ENCODE measurements around the gene PPM1E. TPM values are rescaled to one million over a fixed set of nuclear protein-coding genes. Genes with fewer than 3 reads are reported as not detected.

The PPM1E gene
- total RNA-seq, 1 experiment from 2014 or later = 0.09 TPM

DNA sequence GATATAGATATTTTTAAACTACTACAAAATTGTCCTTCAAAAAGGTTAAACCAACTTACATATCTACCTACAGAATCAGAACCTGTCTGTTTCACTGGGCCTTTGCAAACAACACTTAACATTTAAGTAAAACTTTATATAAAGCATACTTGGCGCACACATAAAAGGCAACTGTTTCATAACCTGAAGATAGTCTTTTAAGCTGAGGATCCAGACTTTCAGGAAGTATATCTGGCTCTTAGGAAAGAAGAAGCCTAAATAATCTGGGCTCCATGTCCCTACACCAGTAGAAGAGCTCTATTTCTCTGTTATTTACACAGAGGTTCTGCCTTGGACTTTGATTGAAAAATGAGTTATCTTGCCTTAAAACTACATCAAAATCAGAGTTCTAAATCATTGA lies 275.2 kb downstream of the PPM1E start:
- H3K9me3 Mint-ChIP-seq (ENCODE audit: low read depth, unreplicated experiment) = no peaks in the 10 kb centered on the region
- H3K4me1 Mint-ChIP-seq (ENCODE audit: low read depth, unreplicated experiment) = no peaks in the 10 kb centered on the region
- no peak overlapping the region for H3K4me3 Mint-ChIP-seq (ENCODE audit: low read depth, unreplicated experiment)
- intact Hi-C loops (cut with micrococcal nuclease; ENCODE audit: unreplicated experiment) = no loop called here
- CTCF ChIA-PET = no interaction called here
- no peak for TF ChIP-seq CTCF (IDR thresholded peaks at IDR 0.05; ENCODE audit: unreplicated experiment)
- no peak for DNase-seq
- H3K36me3 Mint-ChIP-seq (ENCODE audit: insufficient read depth, unreplicated experiment) = no peaks in the 10 kb centered on the region
- no peaks in the 10 kb centered on the region for H3K27me3 Mint-ChIP-seq (ENCODE audit: unreplicated experiment)
- no peak overlapping the region for H3K27ac Mint-ChIP-seq (ENCODE audit: unreplicated experiment)
- no TSS peak for BruUV-seq (replicated peaks)

Other genes starting within 250 kb of the PPM1E start
- gene MTMR4, start 241.2 kb upstream of the PPM1E start, total RNA-seq (2022) = 28.2 and 33.5 TPM in 2 replicates
- 0.07 TPM in 2 replicates for gene TEX14, start 63.8 kb upstream of the PPM1E start, total RNA-seq (2022)
- 24.3 and 28.4 TPM in 2 replicates for gene RAD51C, start 63.3 kb upstream of the PPM1E start, total RNA-seq (2022)